Pancreas (tissue), 10 donors: ENCODE measurements around the gene KLHL5. TPM values are rescaled to one million over a fixed set of nuclear protein-coding genes. Genes with fewer than 3 reads are reported as not detected.

Experiments
- ATAC-seq, 4 donors: fragments of 200-7000 bp; cut with Tn5 transposase; one replicate each; pipeline versions ENCODE4 v1.8.0 to v1.9.1; 2020; ENCODE audit warnings: mild to moderate bottlenecking in 4 of 4, moderate library complexity in 4 of 4
- DNase-seq, 6 donors: peaks; one replicate each; pipeline ENCODE4 v3.0.0-alpha.2; 2020
- FAIRE-seq: peaks from 2 replicates; lab custom pipeline; 2012; peaks lifted over from hg19 to GRCh38; lab: Jason Lieb, UNC
- H3K27ac ChIP-seq, 4 donors: fragments of 200-600 bp; sonication (generic); 1 replicate in 3 of 4; 2 replicates in 1 of 4; pipeline versions ENCODE4 v1.5.0 to v1.8.0; 2020
- H3K27me3 ChIP-seq, 4 donors: fragments of 200-600 bp; one replicate each; pipeline ENCODE4 v1.8.0; 2021
- H3K36me3 ChIP-seq, 3 donors: fragments of 200-600 bp; sonication (generic) in 1 of 3; one replicate each; pipeline versions ENCODE4 v1.5.0 to v1.8.0; 2020 to 2021
- H3K4me1 ChIP-seq, 3 donors: fragments of 200-600 bp; one replicate each; pipeline ENCODE4 v1.8.0; 2021
- H3K4me3 ChIP-seq, 4 donors: fragments of 200-600 bp; sonication (generic) in 2 of 4; one replicate each; pipeline versions ENCODE4 v1.5.0 to v1.8.0; 2020 to 2021
- H3K9me3 ChIP-seq, 4 donors: fragments of 200-600 bp; one replicate each; pipeline ENCODE4 v1.8.0; 2021
- CTCF ChIP-seq, 4 donors: fragments of 200-600 bp; sonication (generic) in 3 of 4; IDR thresholded peaks; one replicate each; pipeline versions ENCODE4 v1.5.0 to v1.8.0; 2021; ENCODE audit warnings: antibody characterized with exemption in 4 of 4
- WGBS, 2 donors: extraction: QIAGEN DNeasy Blood & Tissue Kit; methylation state at CpG; one replicate each; pipeline ENCODE4 v1.1.7; 2013; 5-methylcytosine and 5-hydroxymethylcytosine counted together
- intact Hi-C, 3 donors: fragments of 100-400 bp; cut with DNase I; formaldehyde crosslinking; loops; one replicate each; pipeline versions ENCODE4 v1.11.1 to v1.14.2; 2022
- polyA plus RNA-seq, 2 donors: library from polyadenylated mRNA; stranded (reverse); fragments of 200-250 nt; gene quantifications; one replicate each; pipeline ENCODE4 v1.2.3, GENCODE V29; 2013
- total RNA-seq, 6 donors: library from RNA; stranded (reverse); fragmentation: NEBNext Ultra II Directional in 4 of 6; extraction: Animal tissue kit (Norgen Biotek cat#: 25700) in 4 of 6; gene quantifications; one replicate each; pipeline versions ENCODE4 v1.2.1 to v1.2.4, GENCODE V29; 2021 to 2023
- donor health status: healthy with polysubstance abuse.
- donor health status: DM: no; HTN: no; CAD: no; lungs with moderate emphysema.
- donor health status: DM: no; HTN: no; CAD: no.
- donor health status: control.
- donor health status: control.
- donor health status: Bipolar disorder and iron deficiency.
- donor health status: DM: yes; HTN: yes; CAD: no.
- donor health status: DM: no; HTN: no; CAD: no.
- donor health status: DM: no; HTN: no; CAD: no.
- donor health status: DM: yes; HTN: yes; CAD: no.

Gene KLHL5
- total RNA-seq: 10 to 100 TPM in 3 of 6 donors, 1 to 10 TPM in 3; 8.1 to 34.6 (median 10.1) TPM
- polyA plus RNA-seq: 1 to 10 TPM; 5.3 to 7.2 TPM

- Histone ChIP-seq H3K36me3 (no peaks in the 10 kb centered on the region), H3K27me3 (no peaks in the 10 kb centered on the region), H3K27ac (no peak within 1 kb of the TSS), H3K9me3 (no peaks in the 10 kb centered on the region), H3K4me1 (peaks cover 0 to 5% (median 2%) of the 10 kb centered on the region in 3 donors), H3K4me3 (no peak within 1 kb of the TSS)
- no peak for FAIRE-seq
- peak in 1 of 4 donors; percentile 27 for ATAC-seq
- DNase-seq: no peak
- intact Hi-C loops: no loop called here
- 52 to 57% methylated on average over 7 of the region's 7 CpGs for WGBS, 2 donors
- TF ChIP-seq CTCF (IDR thresholded peaks at IDR 0.05): no peak
Observed at GRCh38 chr4:39062094-39062769, at the start of gene KLHL5. Gene KLHL5 (plus strand): TSS chr4:39062232. CDS start chr4:39062653, 421 bp downstream.

GRCh38 chr4:39014028-39014427 is 48.0 kb upstream of the KLHL5 start:
- Histone ChIP-seq H3K4me3 (no peak overlapping the region), H3K27ac (no peak overlapping the region), H3K36me3 (no peaks in the 10 kb centered on the region), H3K9me3 (no peaks in the 10 kb centered on the region), H3K4me1 (no peaks in the 10 kb centered on the region), H3K27me3 (no peaks in the 10 kb centered on the region)
- DNase-seq (no peak), ATAC-seq (no peak), FAIRE-seq (no peak)
- TF ChIP-seq CTCF (IDR thresholded peaks at IDR 0.05): no peak
- WGBS, 2 donors: 79 to 88% methylated on average over 2 of the region's 2 CpGs
- intact Hi-C loops: no loop called here

- ATAC-seq: no peak
- intact Hi-C loops: no loop called here
- Histone ChIP-seq H3K27me3 (no peaks in the 10 kb centered on the region), H3K36me3 (no peaks in the 10 kb centered on the region), H3K9me3 (no peaks in the 10 kb centered on the region), H3K27ac (no peak overlapping the region), H3K4me3 (no peak overlapping the region), H3K4me1 (no peaks in the 10 kb centered on the region)
- no peak for DNase-seq
- FAIRE-seq: no peak
- TF ChIP-seq CTCF (IDR thresholded peaks at IDR 0.05): no peak
- 52 to 73% methylated on average over 4 of the region's 4 CpGs for WGBS, 2 donors
Observed at GRCh38 chr4:39020130-39020529, 41.9 kb upstream of the KLHL5 start.

GRCh38 chr4:39021631-39022030 is 40.4 kb upstream of the KLHL5 start:
- FAIRE-seq (no peak), ATAC-seq (no peak), DNase-seq (no peak)
- Histone ChIP-seq H3K9me3 (no peaks in the 10 kb centered on the region), H3K27me3 (no peaks in the 10 kb centered on the region), H3K27ac (no peak overlapping the region), H3K4me1 (no peaks in the 10 kb centered on the region), H3K36me3 (no peaks in the 10 kb centered on the region), H3K4me3 (no peak overlapping the region)
- intact Hi-C loops: no loop called here
- no peak for TF ChIP-seq CTCF (IDR thresholded peaks at IDR 0.05)
- 68 to 80% methylated on average over 3 of the region's 3 CpGs for WGBS, 2 donors

- DNase-seq (no peak), ATAC-seq (no peak), FAIRE-seq (no peak)
- no peaks in the 10 kb centered on the region for H3K36me3 ChIP-seq
- 70 to 75% methylated on average over 2 of the region's 2 CpGs for WGBS, 2 donors
- no peaks in the 10 kb centered on the region for H3K27me3 ChIP-seq
- H3K27ac ChIP-seq: no peak overlapping the region
- H3K4me3 ChIP-seq: no peak overlapping the region
- no peaks in the 10 kb centered on the region for H3K9me3 ChIP-seq
- H3K4me1 ChIP-seq: no peaks in the 10 kb centered on the region
- intact Hi-C loops: no loop called here
- no peak for TF ChIP-seq CTCF (IDR thresholded peaks at IDR 0.05)
Observed at GRCh38 chr4:39022241-39022640, 39.8 kb upstream of the KLHL5 start.
